ENCODE measurements around the gene SLC17A2.
A peak's percentile ranks its signal among the peaks of the same experiment; 100 is the strongest.

Gene SLC17A2

DNA sequence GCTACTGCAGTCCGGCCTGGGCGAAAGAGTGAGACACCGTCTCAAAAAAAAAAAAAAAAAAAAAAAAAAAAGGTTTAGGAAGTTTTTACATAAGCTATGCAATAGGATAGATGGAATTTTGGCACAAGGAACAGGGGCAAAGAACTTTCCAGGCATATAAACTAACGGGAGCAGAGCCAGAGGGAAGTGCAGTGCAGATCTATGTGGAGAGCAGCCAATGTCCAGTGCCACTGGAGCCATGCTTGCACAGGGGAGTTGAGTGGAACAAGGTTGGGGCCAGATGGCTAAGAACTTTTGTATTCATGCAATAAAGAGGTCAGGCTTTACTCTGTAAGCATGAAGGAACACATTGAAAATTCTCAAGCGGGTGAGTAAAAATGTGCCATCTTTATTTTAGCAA lies 10.8 kb downstream of the SLC17A2 start:
- no peak for ATAC-seq
- no peak for DNase-seq

DNA sequence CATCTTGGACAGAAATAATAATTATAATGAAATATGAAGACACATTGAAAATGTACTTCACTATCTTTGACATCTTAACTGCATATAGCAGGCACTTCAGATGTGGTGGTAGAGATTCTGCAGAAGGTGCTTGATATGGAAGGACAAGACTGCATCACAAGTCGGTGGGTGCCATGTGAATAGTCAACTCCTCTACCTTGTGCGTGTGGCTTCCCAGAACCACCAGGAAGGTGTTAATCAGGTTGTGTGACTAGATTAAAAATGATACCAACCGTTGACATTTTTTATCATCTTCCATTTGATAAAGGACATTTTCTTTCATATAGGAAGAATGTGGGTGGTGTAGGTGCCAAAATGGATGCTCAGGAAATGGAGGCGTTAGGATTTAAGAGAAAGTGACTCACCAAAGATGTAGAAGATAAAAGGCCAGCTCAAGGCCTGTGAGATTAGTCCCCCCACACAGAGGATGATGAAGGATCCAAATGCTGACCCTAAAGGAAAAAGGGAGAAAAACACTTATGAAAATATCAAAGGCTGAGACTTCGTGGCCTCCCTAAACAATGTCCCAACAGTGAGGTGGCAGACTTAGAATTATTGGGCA lies 12.3 kb downstream of the SLC17A2 start:
- ATAC-seq, result peak; percentile 71
- DNase-seq, result no peak

DNA sequence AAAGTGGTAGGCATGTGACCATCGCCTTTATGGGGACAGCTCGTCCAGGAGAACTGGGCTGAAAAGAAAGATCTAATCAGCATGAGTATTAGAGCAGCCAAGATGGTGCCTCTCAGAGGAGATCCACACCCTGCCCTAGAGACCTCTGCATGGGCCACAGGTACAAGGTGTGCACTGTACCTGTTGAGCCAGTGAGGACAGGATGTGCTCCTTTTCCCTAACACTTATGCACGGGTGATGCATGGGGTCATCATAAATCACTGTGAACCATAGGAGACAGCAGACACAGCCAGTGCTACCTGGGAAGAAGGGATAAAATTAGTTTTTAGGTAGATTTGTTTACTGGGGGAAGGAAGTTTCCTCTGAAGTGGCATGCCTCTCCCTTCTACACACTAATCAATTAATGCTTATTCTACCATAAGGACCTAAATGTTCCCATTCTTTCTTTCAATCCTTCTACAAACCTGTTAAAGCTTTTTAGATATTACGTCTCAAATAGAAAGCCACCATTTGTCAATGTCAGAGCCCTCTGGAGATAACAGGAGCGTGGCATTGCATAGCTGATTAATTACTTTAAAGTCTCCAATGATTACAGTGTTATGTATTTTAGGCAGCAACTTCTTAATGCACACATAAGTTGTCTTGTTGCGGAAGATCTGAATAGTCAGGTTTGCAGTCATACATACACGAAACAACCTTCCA lies 13.6 kb downstream of the SLC17A2 start:
- ATAC-seq (no peak), DNase-seq (no peak)

GRCh38 chr6:25916330-25916729 lies 14.2 kb downstream of the SLC17A2 start:
- ATAC-seq (no peak), DNase-seq (no peak)

- no peak for DNase-seq
- ATAC-seq, result no peak
Observed at GRCh38 chr6:25913741-25914140, 16.8 kb downstream of the SLC17A2 start.

- no peak for ATAC-seq
- DNase-seq, result no peak
Observed at GRCh38 chr6:25911351-25911750, 19.1 kb downstream of the SLC17A2 start.

- ATAC-seq, result no peak
- DNase-seq, result no peak
Observed at GRCh38 chr6:25907475-25908014, 22.9 kb downstream of the SLC17A2 start.

GRCh38 chr6:25903467-25904099 lies 26.9 kb downstream of the SLC17A2 start:
- DNase-seq, result no peak
- ATAC-seq, result no peak

GRCh38 chr6:25902071-25902470 lies 28.4 kb downstream of the SLC17A2 start:
- no peak for DNase-seq
- ATAC-seq, result no peak

- DNase-seq, result no peak
- no peak for ATAC-seq
Observed at GRCh38 chr6:25900843-25901242, 29.6 kb downstream of the SLC17A2 start.

GRCh38 chr6:25899580-25900408 lies 30.7 kb downstream of the SLC17A2 start:
- DNase-seq, result no peak
- no peak for ATAC-seq

- ATAC-seq, result no peak
Observed at GRCh38 chr6:25899123-25899522, 31.4 kb downstream of the SLC17A2 start.

GRCh38 chr6:25898289-25898977 lies 32.1 kb downstream of the SLC17A2 start:
- DNase-seq (no peak), ATAC-seq (no peak)

More at GRCh38 chr6:25899123-25899522, 31.4 kb downstream of the SLC17A2 start:
- no peak for DNase-seq

- DNase-seq, result no peak
- no peak for ATAC-seq
Observed at GRCh38 chr6:25896252-25896651, 34.2 kb downstream of the SLC17A2 start.

DNA sequence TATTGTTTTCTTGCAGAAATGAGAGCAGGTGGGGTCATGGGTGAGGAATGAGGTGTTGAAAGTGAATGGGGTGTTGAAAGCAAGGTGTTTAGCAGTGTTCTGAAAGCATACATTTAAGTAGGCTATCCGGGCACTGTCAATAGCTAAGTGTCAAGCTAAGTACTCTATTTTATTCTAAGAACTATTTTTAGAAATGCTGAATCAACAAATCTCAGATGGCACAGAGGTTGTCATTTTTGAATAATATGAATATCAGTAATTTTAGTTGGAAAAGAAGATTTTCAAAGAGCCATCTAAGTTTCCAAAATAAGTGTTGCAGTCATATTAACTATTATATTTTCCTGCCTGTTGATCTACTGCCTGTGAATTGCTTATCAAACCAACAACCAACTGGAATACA lies 34.7 kb downstream of the SLC17A2 start:
- no peak for ATAC-seq

DNA sequence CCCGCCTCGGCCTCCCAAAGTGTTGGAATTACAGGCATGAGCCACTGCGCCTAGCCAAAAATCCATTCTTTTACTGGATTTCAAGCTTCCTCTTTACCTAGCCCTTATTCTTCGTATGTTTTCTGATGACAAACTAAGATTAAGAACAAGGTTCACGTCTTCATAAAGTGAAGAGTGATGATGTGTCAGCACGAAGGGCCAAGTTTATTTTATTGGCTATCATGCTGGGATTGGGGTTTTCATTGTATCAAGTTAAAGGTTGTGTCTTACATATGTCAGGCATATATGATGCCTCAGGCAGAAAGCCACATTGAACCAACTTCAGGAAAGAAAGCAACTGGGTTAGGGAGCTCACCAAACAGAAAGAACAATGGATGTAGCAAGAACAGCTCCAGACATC lies 36.7 kb downstream of the SLC17A2 start:
- DNase-seq (no peak), ATAC-seq (no peak)

More for the DNA sequence above, 34.7 kb downstream of the SLC17A2 start:
- DNase-seq, result no peak

DNA sequence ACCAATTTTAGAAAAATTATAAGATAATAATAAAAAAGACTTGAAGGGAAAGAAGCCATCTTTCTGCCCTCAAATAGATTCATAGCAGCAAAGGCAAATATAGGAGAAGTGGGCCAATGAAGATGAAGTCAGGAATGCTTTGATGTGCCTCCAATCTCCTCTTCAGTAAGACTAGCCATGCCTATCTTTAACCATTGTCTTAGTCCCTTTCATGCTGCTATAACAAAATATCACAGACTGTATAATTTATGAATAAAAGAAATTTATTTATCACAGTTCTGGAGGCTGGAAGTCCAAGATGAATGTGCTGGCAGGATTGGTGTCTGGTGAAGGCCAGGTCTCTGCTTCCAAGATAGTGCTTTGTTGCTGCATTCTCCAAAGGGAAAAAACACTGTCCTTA lies 37.6 kb downstream of the SLC17A2 start:
- no peak for ATAC-seq
- DNase-seq, result no peak

DNA sequence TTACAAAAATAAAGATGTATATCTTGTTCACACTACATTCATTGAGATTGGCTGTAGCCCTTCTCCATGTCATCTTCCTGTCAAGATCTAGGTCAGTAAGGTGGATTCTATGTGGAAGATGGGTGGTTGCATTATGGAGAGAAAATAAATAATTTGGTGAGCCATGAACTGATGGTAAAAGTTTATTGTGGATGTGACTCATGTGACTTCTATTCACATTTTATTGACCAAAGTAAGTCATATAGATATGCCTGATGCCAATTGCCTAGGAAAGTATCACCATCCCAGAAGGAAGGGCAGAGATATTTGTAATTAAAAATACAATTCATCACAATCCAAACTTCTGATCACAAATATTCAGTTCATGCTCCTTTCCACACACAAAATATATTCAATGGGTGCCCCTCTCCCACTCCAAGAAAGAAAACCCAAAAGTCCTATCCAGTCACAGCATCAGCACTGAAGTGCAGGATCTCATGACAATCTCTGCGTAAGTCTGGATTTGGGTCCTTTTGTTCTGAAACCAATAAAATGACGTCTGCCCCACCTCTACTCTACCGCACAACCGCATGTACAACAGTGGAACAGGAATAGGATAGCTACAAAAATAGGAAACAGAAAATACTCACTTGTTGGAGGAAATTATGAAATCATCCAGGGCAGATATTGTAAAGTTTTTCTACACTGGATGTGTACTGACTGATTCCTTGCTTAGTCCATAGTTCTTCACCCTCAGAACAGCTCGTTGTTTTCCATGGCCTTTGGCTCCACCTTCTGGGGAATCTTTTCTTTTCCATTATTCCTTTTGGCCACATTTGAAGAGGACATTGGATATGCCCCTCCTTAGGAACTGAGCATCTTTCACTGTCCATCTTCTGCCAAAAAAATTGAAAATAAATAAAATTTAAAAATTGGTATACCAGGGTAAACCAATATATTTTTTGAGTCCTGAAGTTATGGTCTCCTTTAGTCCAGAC lies 40.3 kb downstream of the SLC17A2 start:
- ATAC-seq (no peak), DNase-seq (no peak)

DNA sequence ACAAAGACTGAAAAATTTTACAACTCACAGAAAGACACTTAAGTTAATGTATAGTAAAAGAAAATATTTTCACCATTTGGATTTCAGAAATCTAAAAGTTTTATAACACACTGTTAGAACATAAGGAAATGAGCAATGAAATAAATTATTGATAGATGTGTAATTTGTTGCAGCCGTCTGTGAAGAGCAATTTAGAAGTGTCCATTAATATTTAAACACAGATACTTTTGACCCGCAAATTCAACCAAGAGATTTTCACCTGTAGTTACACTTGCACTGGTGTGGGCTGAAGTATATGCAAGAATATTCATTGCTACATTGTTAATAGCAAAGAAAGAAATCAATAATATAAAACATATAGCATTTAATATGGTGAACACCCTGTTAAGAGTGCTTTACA lies 41.9 kb downstream of the SLC17A2 start:
- DNase-seq (no peak), ATAC-seq (no peak)

- no peak for ATAC-seq
- DNase-seq, result no peak
Observed at GRCh38 chr6:25886066-25886465, 44.4 kb downstream of the SLC17A2 start.

GRCh38 chr6:25883991-25884390 lies 46.5 kb downstream of the SLC17A2 start:
- ATAC-seq, result no peak
- no peak for DNase-seq

All from stimulated activated naive CD8-positive, alpha-beta T cell treated with anti-CD3 and anti-CD28 coated beads, Interleukin-15, Interleukin-2, amounts not matched to agents 100 U/mL and 50 U/mL, for 24 hours (primary cell).